Activated CD8-positive, alpha-beta memory T cell treated with anti-CD3 and anti-CD28 coated beads, Interleukin-2, amount 50 U/mL, for 48 hours (primary cell): ENCODE measurements around the gene GOLGA7B.

ENCODE experiments used
- DNase-seq: peaks from one replicate; pipeline ENCODE4 v3.0.0-alpha.2; 2020

GOLGA7B gene

GRCh38 chr10:97896756-97897358, 47.2 kb downstream of the GOLGA7B start:
- no peak for DNase-seq

- DNase-seq, result no peak
Measured at GRCh38 chr10:97898429-97898828, 48.8 kb downstream of the GOLGA7B start.

- DNase-seq, result no peak
Measured at GRCh38 chr10:97901381-97901780, 51.7 kb downstream of the GOLGA7B start.

- DNase-seq, result no peak
Measured at GRCh38 chr10:97903128-97904017, 53.7 kb downstream of the GOLGA7B start.

- no peak for DNase-seq
Measured at GRCh38 chr10:97904018-97904381, 54.4 kb downstream of the GOLGA7B start.

- DNase-seq, result no peak
Measured at GRCh38 chr10:97904576-97904975, 54.9 kb downstream of the GOLGA7B start.

- DNase-seq, result no peak
Measured at GRCh38 chr10:97905276-97905675, 55.6 kb downstream of the GOLGA7B start.

GRCh38 chr10:97907211-97907610, 57.6 kb downstream of the GOLGA7B start:
- DNase-seq, result no peak

- DNase-seq, result no peak
Measured at GRCh38 chr10:97907830-97908229, 58.2 kb downstream of the GOLGA7B start.

- DNase-seq, result no peak
Measured at GRCh38 chr10:97910661-97911060, 61.0 kb downstream of the GOLGA7B start.

GRCh38 chr10:97911217-97911616, 61.6 kb downstream of the GOLGA7B start:
- no peak for DNase-seq

- DNase-seq, result no peak
Measured at GRCh38 chr10:97913193-97913592, 63.5 kb downstream of the GOLGA7B start.

- no peak for DNase-seq
Measured at GRCh38 chr10:97913614-97914013, 64.0 kb downstream of the GOLGA7B start.

- DNase-seq, result no peak
Measured at GRCh38 chr10:97914171-97914836, 64.7 kb downstream of the GOLGA7B start.

- peak; percentile 92 for DNase-seq
Measured at GRCh38 chr10:97914837-97915211, 65.2 kb downstream of the GOLGA7B start.

GRCh38 chr10:97915346-97916131, 65.9 kb downstream of the GOLGA7B start:
- DNase-seq, result no peak

- DNase-seq, result no peak
Measured at GRCh38 chr10:97916586-97916985, 66.9 kb downstream of the GOLGA7B start.

GRCh38 chr10:97919012-97919411, 69.4 kb downstream of the GOLGA7B start:
- no peak for DNase-seq

GRCh38 chr10:97920865-97921264, 71.2 kb downstream of the GOLGA7B start:
- no peak for DNase-seq
